HG02884 (cell line): ENCODE results near the gene DDX54.
"Not testable (repeated sequence)": the region's sequence is repeated elsewhere in the genome, so short reads cannot be mapped to it uniquely, and the experiment has no call there.

Source experiments
- ATAC-seq: cut with Tn5 transposase; IDR thresholded peaks from one replicate; pipeline ENCODE4 v1.9.1; 2021; ENCODE audit warnings: mild to moderate bottlenecking, moderate library complexity; ENCODE audit not compliant: unreplicated experiment

The DDX54 gene

GRCh38 chr12:113145720-113146551 is 39.3 kb downstream of the DDX54 start:
- no peak for ATAC-seq

GRCh38 chr12:113144806-113145205 is 40.5 kb downstream of the DDX54 start:
- no peak for ATAC-seq

GRCh38 chr12:113143959-113144358 is 41.3 kb downstream of the DDX54 start:
- ATAC-seq: no peak

- ATAC-seq: no peak
These were observed 42.4 kb downstream of the DDX54 start for GRCh38 chr12:113142886-113143332.

GRCh38 chr12:113142173-113142885 is 42.9 kb downstream of the DDX54 start:
- ATAC-seq: no peak

GRCh38 chr12:113141716-113142115 is 43.6 kb downstream of the DDX54 start:
- not testable (repeated sequence) for ATAC-seq

GRCh38 chr12:113140706-113141105 is 44.6 kb downstream of the DDX54 start:
- no peak for ATAC-seq

GRCh38 chr12:113138826-113139225 is 46.5 kb downstream of the DDX54 start:
- ATAC-seq: no peak

GRCh38 chr12:113137861-113138783 is 47.2 kb downstream of the DDX54 start:
- no peak for ATAC-seq

- ATAC-seq: no peak
These were observed 48.2 kb downstream of the DDX54 start for GRCh38 chr12:113136990-113137511.

GRCh38 chr12:113136128-113136989 is 48.9 kb downstream of the DDX54 start:
- ATAC-seq: no peak

- ATAC-seq: no peak
These were observed 49.8 kb downstream of the DDX54 start, which contains the start of gene RASAL1 for GRCh38 chr12:113135178-113136127. Gene RASAL1, minus strand, starts transcription at chr12:113135761. Its CDS starts 299 bp downstream, at chr12:113135462.

- no peak for ATAC-seq
These were observed 50.7 kb downstream of the DDX54 start for GRCh38 chr12:113134521-113134951.

- ATAC-seq: no peak
These were observed 51.2 kb downstream of the DDX54 start for GRCh38 chr12:113134071-113134470.

- no peak for ATAC-seq
These were observed 51.6 kb downstream of the DDX54 start for GRCh38 chr12:113133666-113134065.

GRCh38 chr12:113133036-113133435 is 52.2 kb downstream of the DDX54 start:
- no peak for ATAC-seq

- ATAC-seq: no peak
These were observed 53.7 kb downstream of the DDX54 start for GRCh38 chr12:113131556-113131955.

- ATAC-seq: no peak
These were observed 54.7 kb downstream of the DDX54 start for GRCh38 chr12:113130457-113131135.
